ENCODE data around the gene SMIM27.
"Not testable (repeated sequence)": the region's sequence is repeated elsewhere in the genome, so short reads cannot be mapped to it uniquely, and the experiment has no call there.

The SMIM27 gene

DNA sequence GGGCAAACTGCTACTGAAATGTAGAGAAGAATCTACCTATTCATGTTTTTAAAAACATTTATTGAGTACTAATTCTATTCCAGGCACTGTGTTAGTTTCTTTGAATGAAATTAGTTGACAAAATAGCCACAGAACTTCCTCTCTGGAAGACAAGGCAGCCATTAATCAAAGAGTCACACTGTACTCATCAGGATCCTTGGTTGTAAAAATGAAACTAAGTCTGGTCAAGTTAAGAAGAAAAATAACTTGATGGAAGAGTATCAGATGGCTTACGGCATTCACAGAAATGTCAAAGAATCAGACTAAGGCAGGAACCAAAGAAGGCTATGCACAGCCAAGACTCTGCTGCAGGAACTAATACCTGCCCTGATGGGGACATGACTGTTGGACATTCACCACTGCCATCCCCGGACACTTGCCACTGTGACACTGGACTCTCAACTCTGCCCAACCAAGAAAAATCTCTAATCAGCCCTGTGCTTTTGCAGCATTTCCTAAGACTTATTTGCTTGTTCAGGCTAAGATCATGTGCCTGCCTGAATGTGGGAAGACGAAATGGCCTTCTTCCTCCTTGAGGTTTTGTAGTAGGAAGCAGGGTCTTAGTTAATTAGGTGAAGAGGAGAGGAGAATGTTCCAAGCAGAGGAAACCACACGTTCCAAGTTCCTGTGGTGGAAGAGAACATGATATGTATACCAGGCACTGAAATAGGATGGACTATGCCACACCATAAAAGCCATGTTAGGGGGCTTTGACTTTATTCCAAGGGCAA lies 44.2 kb downstream of the SMIM27 start:
- H3K4ac ChIP-seq (ENCODE audit: low read depth in 1 of 2, low read length in 2 of 2): no peak overlapping the region
- no peak overlapping the region for H3K23ac ChIP-seq (ENCODE audit: low read length in 2 of 2)
- H4K91ac ChIP-seq (ENCODE audit: low read length): no peak overlapping the region
- 62% methylated on average over 4 of the region's 4 CpGs for WGBS
- H3K27ac ChIP-seq (ENCODE audit: low read length, poor library complexity, severe bottlenecking): no peak overlapping the region
- no peak overlapping the region for H2AK5ac ChIP-seq (ENCODE audit: low read length, severe bottlenecking)
- H3K27me3 ChIP-seq (ENCODE audit: control insufficient read depth in 1 of 2, insufficient read depth in 1 of 2, low read length in 2 of 2): peaks cover 0 to 7% of the 10 kb centered on the region in 2 experiments
- H2BK5ac ChIP-seq (ENCODE audit: low read depth, low read length, poor library complexity, severe bottlenecking): no peak overlapping the region
- no peak overlapping the region for H2BK120ac ChIP-seq (ENCODE audit: low read depth, low read length)
- H2BK12ac ChIP-seq (ENCODE audit: low read length in 2 of 2): no peak overlapping the region
- H3K9ac ChIP-seq (ENCODE audit: low read length): no peak overlapping the region
- H3K4me3 ChIP-seq (ENCODE audit: insufficient read depth in 1 of 2, low read depth in 1 of 2, low read length in 2 of 2): no peak overlapping the region
- DNase-seq: no peak
- no peaks in the 10 kb centered on the region for H3K36me3 ChIP-seq (ENCODE audit: control insufficient read depth in 1 of 2, insufficient read depth in 2 of 2, low read depth in 1 of 2, low read length in 2 of 2)
- no peak overlapping the region for H2AFZ ChIP-seq (ENCODE audit: low read depth, low read length)
- no peak overlapping the region for H3K4me2 ChIP-seq (ENCODE audit: low read length, poor library complexity, severe bottlenecking)
- H2BK15ac ChIP-seq (ENCODE audit: low read depth, poor library complexity, severe bottlenecking): no peak overlapping the region
- H4K8ac ChIP-seq (ENCODE audit: low read length): no peak overlapping the region
- no peaks in the 10 kb centered on the region for H3K9me3 ChIP-seq (ENCODE audit: control insufficient read depth, low read length)
- H3K4me1 ChIP-seq (ENCODE audit: control insufficient read depth, insufficient read depth, low read depth, low read length): no peaks in the 10 kb centered on the region
- H3K14ac ChIP-seq (ENCODE audit: low read length in 2 of 2): no peak overlapping the region
- H3K79me1 ChIP-seq (replicated peaks; ENCODE audit: low read length, poor library complexity, severe bottlenecking): no peaks in the 10 kb centered on the region
- no peak overlapping the region for H3K18ac ChIP-seq (ENCODE audit: low read depth in 1 of 2, low read length in 2 of 2)

DNA sequence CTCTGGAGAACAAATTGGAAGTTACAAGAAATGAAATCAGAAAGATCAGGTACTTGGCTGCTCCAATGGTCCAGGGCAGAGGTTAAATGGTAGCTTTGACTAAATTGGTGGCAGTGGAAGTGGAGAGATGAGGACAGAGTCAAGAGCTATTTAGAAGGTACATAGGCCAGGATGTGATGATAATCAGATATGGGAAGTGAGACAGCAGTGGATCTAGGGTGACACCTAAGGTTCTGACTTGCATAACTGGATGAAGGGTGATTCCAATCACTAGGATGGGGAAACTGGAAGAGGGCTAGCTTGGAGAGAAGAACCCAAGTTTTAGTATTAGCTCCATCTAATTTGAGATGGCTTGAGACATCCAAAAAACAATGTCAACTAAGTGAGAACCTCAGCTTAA lies 44.8 kb downstream of the SMIM27 start:
- H3K18ac ChIP-seq (ENCODE audit: low read depth in 1 of 2, low read length in 2 of 2): no peak overlapping the region
- no peak overlapping the region for H3K23ac ChIP-seq (ENCODE audit: low read length in 2 of 2)
- no peak overlapping the region for H3K4me2 ChIP-seq (ENCODE audit: low read length, poor library complexity, severe bottlenecking)
- no peak overlapping the region for H2BK12ac ChIP-seq (ENCODE audit: low read length in 2 of 2)
- no peaks in the 10 kb centered on the region for H3K9me3 ChIP-seq (ENCODE audit: control insufficient read depth, low read length)
- H2AK5ac ChIP-seq (ENCODE audit: low read length, severe bottlenecking): no peak overlapping the region
- H3K14ac ChIP-seq (ENCODE audit: low read length in 2 of 2): no peak overlapping the region
- H3K27me3 ChIP-seq (ENCODE audit: control insufficient read depth in 1 of 2, insufficient read depth in 1 of 2, low read length in 2 of 2): peaks cover 4 to 7% of the 10 kb centered on the region in 2 experiments
- H4K91ac ChIP-seq (ENCODE audit: low read length): no peak overlapping the region
- no peak overlapping the region for H2AFZ ChIP-seq (ENCODE audit: low read depth, low read length)
- H2BK15ac ChIP-seq (ENCODE audit: low read depth, poor library complexity, severe bottlenecking): no peak overlapping the region
- H3K27ac ChIP-seq (ENCODE audit: low read length, poor library complexity, severe bottlenecking): no peak overlapping the region
- no peak for DNase-seq
- H4K8ac ChIP-seq (ENCODE audit: low read length): no peak overlapping the region
- no peak overlapping the region for H3K9ac ChIP-seq (ENCODE audit: low read length)
- no peak overlapping the region for H3K4me3 ChIP-seq (ENCODE audit: insufficient read depth in 1 of 2, low read depth in 1 of 2, low read length in 2 of 2)
- no peak overlapping the region for H2BK5ac ChIP-seq (ENCODE audit: low read depth, low read length, poor library complexity, severe bottlenecking)
- H3K4ac ChIP-seq (ENCODE audit: low read depth in 1 of 2, low read length in 2 of 2): no peak overlapping the region
- no peaks in the 10 kb centered on the region for H3K4me1 ChIP-seq (ENCODE audit: control insufficient read depth, insufficient read depth, low read depth, low read length)
- H3K79me1 ChIP-seq (replicated peaks; ENCODE audit: low read length, poor library complexity, severe bottlenecking): no peaks in the 10 kb centered on the region
- H3K36me3 ChIP-seq (ENCODE audit: control insufficient read depth in 1 of 2, insufficient read depth in 2 of 2, low read depth in 1 of 2, low read length in 2 of 2): no peaks in the 10 kb centered on the region
- H2BK120ac ChIP-seq (ENCODE audit: low read depth, low read length): no peak overlapping the region

DNA sequence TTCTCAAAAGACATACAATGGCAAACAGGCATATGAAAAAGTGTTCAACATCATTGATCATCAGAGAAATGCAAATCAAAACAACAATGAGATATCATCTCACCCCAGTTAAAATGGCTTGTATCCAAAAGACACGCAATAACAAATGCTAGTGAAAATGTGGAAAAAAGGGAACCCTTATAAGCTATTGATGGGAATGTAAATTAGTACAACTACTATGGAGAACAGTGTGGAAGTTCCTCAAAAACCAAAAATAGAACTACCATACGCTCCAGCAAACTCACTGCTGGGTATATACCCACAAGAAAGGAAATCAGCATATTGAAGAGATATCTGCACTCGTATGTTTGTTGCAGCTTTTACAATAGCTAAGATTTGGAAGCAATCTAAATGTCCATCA lies 46.9 kb downstream of the SMIM27 start:
- H2BK5ac ChIP-seq (ENCODE audit: low read depth, low read length, poor library complexity, severe bottlenecking); H3K4me3 ChIP-seq (ENCODE audit: insufficient read depth in 1 of 2, low read depth in 1 of 2, low read length in 2 of 2); DNase-seq; H2BK12ac ChIP-seq (ENCODE audit: low read length in 2 of 2); H3K23ac ChIP-seq (ENCODE audit: low read length in 2 of 2); H3K18ac ChIP-seq (ENCODE audit: low read depth in 1 of 2, low read length in 2 of 2); H3K14ac ChIP-seq (ENCODE audit: low read length in 2 of 2); H3K9ac ChIP-seq (ENCODE audit: low read length); H3K4ac ChIP-seq (ENCODE audit: low read depth in 1 of 2, low read length in 2 of 2); H3K4me2 ChIP-seq (ENCODE audit: low read length, poor library complexity, severe bottlenecking); H3K79me1 ChIP-seq (replicated peaks; ENCODE audit: low read length, poor library complexity, severe bottlenecking); H4K8ac ChIP-seq (ENCODE audit: low read length); H2AK5ac ChIP-seq (ENCODE audit: low read length, severe bottlenecking); H2BK15ac ChIP-seq (ENCODE audit: low read depth, poor library complexity, severe bottlenecking); H3K27ac ChIP-seq (ENCODE audit: low read length, poor library complexity, severe bottlenecking); H3K36me3 ChIP-seq (ENCODE audit: control insufficient read depth in 1 of 2, insufficient read depth in 2 of 2, low read depth in 1 of 2, low read length in 2 of 2); H2AFZ ChIP-seq (ENCODE audit: low read depth, low read length); H2BK120ac ChIP-seq (ENCODE audit: low read depth, low read length); H3K9me3 ChIP-seq (ENCODE audit: control insufficient read depth, low read length); H4K91ac ChIP-seq (ENCODE audit: low read length); H3K4me1 ChIP-seq (ENCODE audit: control insufficient read depth, insufficient read depth, low read depth, low read length): not testable (repeated sequence)
- peaks cover 7 to 11% of the 10 kb centered on the region in 2 experiments for H3K27me3 ChIP-seq (ENCODE audit: control insufficient read depth in 1 of 2, insufficient read depth in 1 of 2, low read length in 2 of 2)
- whole genome bisulfite sequencing: 83% methylated on average over 1 of the region's 3 CpGs
